Breast epithelium (tissue), 4 donors: ENCODE results near the gene DUSP3. TPM values are rescaled to one million over a fixed set of nuclear protein-coding genes. Genes with fewer than 3 reads are reported as not detected.
A peak's percentile ranks its signal among the peaks of the same experiment; 100 is the strongest.

Experiments
- DNase-seq, 2 donors: peaks; one replicate each; pipeline ENCODE4 v3.0.0-alpha.2; 2019; ENCODE audit warnings: low spot score in 2 of 2
- H3K27ac ChIP-seq, 2 donors: fragments of 200-600 bp; sonication (generic) in 1 of 2; one replicate each; pipeline ENCODE4 v1.5.1; 2016 to 2019; ENCODE audit warnings: mild to moderate bottlenecking in 1 of 2
- H3K27me3 ChIP-seq, 2 donors: fragments of 200-600 bp; sonication (generic) in 1 of 2; one replicate each; pipeline versions ENCODE4 v1.5.1 to v1.6.0; 2017 to 2019; ENCODE audit warnings: control low read depth in 1 of 2, mild to moderate bottlenecking in 1 of 2
- H3K36me3 ChIP-seq: fragments of 200-600 bp; one replicate; pipeline ENCODE4 v1.5.1; 2019
- H3K4me1 ChIP-seq, 2 donors: fragments of 200-600 bp; sonication (generic); one replicate each; pipeline ENCODE4 v1.5.1; 2016 to 2019; ENCODE audit warnings: control low read depth in 1 of 2
- H3K4me3 ChIP-seq, 3 donors: fragments of 200-600 bp; sonication (generic); 1 replicate in 2 of 3; 2 replicates in 1 of 3; pipeline ENCODE4 v1.5.1; 2016 to 2019; ENCODE audit warnings: mild to moderate bottlenecking in 3 of 3, moderate library complexity in 2 of 3
- H3K9me3 ChIP-seq, 2 donors: fragments of 200-600 bp; sonication (generic) in 1 of 2; one replicate each; pipeline ENCODE4 v1.5.1; 2016 to 2019; ENCODE audit warnings: control low read depth in 1 of 2
- POLR2A ChIP-seq: fragments of 450-650 bp; IDR thresholded peaks from one replicate; pipeline ENCODE4 v1.6.1; 2016; ENCODE audit warnings: antibody characterized with exemption, mild to moderate bottlenecking, moderate library complexity
- POLR2AphosphoS5 ChIP-seq, 3 donors: sonication (generic); formaldehyde crosslinking; IDR thresholded peaks; one replicate each; pipeline ENCODE4 v1.6.1; 2017; ENCODE audit warnings: antibody characterized with exemption in 3 of 3
- intact Hi-C: fragments of 100-400 bp; cut with DNase I; formaldehyde crosslinking; loops from one replicate; pipeline ENCODE4 v1.15.1; 2023; ENCODE audit warnings: low total_unique reads
- total RNA-seq, 3 donors: library from RNA; depleted of rRNA; stranded (reverse); fragments of >200 nt; gene quantifications; one replicate each; pipeline ENCODE4 v1.1.0, GENCODE V29; 2016
- TF ChIP-seq, protein P1 (sequence below), 3 donors: fragments of 450-650 bp; IDR thresholded peaks; one replicate each; pipeline ENCODE4 v1.5.1; 2016 to 2017; ENCODE audit warnings: antibody characterized with exemption in 3 of 3, mild to moderate bottlenecking in 3 of 3, moderate library complexity in 3 of 3

DUSP3 gene
- total RNA-seq, 3 donors from 2014 or later: 51.5 to 74.9 (median 62.6) TPM

DNA sequence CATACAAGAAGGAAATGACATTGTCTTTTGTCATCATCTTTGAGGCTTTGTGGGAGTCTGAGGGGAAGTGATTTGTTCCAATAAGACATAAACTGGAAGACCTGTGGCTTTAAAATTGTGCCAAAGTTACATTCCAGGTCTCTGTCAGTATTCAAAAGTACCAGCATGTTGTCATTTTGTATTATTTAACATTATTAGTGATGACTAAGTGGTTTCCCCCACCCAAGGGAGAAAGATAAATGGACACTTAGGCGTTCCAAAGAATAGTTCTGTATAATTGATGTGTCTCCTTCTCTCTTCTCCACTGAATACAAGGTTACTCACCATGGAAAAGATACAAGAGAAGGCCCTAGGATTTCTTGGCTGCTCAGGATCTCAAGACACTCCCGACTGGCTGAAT is 5.3 kb upstream of the DUSP3 start:
- H3K27me3 ChIP-seq: no peaks in the 10 kb centered on the region
- intact Hi-C loops: no loop called here
- no peaks in the 10 kb centered on the region for H3K9me3 ChIP-seq
- H3K27ac ChIP-seq: no peak overlapping the region
- no peak for DNase-seq
- H3K4me3 ChIP-seq: no peak overlapping the region
- H3K36me3 ChIP-seq: no peaks in the 10 kb centered on the region
- no peaks in the 10 kb centered on the region for H3K4me1 ChIP-seq
- TF ChIP-seq, protein P1, sequence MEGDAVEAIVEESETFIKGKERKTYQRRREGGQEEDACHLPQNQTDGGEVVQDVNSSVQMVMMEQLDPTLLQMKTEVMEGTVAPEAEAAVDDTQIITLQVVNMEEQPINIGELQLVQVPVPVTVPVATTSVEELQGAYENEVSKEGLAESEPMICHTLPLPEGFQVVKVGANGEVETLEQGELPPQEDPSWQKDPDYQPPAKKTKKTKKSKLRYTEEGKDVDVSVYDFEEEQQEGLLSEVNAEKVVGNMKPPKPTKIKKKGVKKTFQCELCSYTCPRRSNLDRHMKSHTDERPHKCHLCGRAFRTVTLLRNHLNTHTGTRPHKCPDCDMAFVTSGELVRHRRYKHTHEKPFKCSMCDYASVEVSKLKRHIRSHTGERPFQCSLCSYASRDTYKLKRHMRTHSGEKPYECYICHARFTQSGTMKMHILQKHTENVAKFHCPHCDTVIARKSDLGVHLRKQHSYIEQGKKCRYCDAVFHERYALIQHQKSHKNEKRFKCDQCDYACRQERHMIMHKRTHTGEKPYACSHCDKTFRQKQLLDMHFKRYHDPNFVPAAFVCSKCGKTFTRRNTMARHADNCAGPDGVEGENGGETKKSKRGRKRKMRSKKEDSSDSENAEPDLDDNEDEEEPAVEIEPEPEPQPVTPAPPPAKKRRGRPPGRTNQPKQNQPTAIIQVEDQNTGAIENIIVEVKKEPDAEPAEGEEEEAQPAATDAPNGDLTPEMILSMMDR (IDR thresholded peaks at IDR 0.05): no peak
- no peak for TF ChIP-seq POLR2AphosphoS5 (IDR thresholded peaks at IDR 0.05)
- TF ChIP-seq POLR2A: no peak

GRCh38 chr17:43782913-43783680 is 4.3 kb upstream of the DUSP3 start:
- DNase-seq: no peak
- Histone ChIP-seq H3K9me3 (no peaks in the 10 kb centered on the region), H3K27me3 (no peaks in the 10 kb centered on the region), H3K36me3 (no peaks in the 10 kb centered on the region), H3K4me3 (no peak overlapping the region), H3K4me1 (no peaks in the 10 kb centered on the region), H3K27ac (no peak overlapping the region)
- intact Hi-C loops: no loop called here
- no peak for TF ChIP-seq POLR2A
- TF ChIP-seq, protein P1 (IDR thresholded peaks at IDR 0.05): no peak
- TF ChIP-seq POLR2AphosphoS5 (IDR thresholded peaks at IDR 0.05): no peak

DNA sequence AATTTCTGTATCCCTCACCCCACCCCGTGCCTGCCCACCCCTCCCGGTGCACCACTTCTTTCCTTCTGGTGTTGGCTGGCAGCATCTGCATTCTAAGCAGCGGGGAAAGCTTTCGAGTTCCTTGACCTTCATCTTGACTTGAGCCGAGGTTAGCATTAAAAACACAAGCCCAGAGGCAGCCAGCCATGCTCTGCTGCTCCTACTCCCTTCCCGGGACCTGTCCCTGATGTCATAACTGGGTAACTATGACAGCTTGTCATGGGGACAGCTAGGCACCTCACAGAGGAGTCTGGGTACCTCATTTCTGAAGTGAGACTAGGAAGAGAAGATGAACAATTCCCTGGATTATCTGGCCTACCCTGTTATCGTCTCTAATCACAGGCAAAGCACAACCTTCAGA is 1.4 kb upstream of the DUSP3 start, which contains the start of gene CFAP97D1:
Gene CFAP97D1, plus strand, starts transcription at position 301 of the 400 bp plus-strand sequence. Its CDS starts 28 bp downstream, at position 329.
- intact Hi-C loops: no loop called here
- peak within 1 kb of the TSS; percentile 99 to 100 for H3K27ac ChIP-seq
- H3K27me3 ChIP-seq: no peaks in the 10 kb centered on the region
- TF ChIP-seq POLR2AphosphoS5 (IDR thresholded peaks at IDR 0.05) (no peak), POLR2A (no peak)
- TF ChIP-seq, protein P1 (IDR thresholded peaks at IDR 0.05): no peak
- no peaks in the 10 kb centered on the region for H3K4me1 ChIP-seq
- no peaks in the 10 kb centered on the region for H3K9me3 ChIP-seq
- H3K36me3 ChIP-seq: no peaks in the 10 kb centered on the region
- no peak for DNase-seq
- H3K4me3 ChIP-seq: peak within 1 kb of the TSS; percentile 78 to 97 (median 95)

DNA sequence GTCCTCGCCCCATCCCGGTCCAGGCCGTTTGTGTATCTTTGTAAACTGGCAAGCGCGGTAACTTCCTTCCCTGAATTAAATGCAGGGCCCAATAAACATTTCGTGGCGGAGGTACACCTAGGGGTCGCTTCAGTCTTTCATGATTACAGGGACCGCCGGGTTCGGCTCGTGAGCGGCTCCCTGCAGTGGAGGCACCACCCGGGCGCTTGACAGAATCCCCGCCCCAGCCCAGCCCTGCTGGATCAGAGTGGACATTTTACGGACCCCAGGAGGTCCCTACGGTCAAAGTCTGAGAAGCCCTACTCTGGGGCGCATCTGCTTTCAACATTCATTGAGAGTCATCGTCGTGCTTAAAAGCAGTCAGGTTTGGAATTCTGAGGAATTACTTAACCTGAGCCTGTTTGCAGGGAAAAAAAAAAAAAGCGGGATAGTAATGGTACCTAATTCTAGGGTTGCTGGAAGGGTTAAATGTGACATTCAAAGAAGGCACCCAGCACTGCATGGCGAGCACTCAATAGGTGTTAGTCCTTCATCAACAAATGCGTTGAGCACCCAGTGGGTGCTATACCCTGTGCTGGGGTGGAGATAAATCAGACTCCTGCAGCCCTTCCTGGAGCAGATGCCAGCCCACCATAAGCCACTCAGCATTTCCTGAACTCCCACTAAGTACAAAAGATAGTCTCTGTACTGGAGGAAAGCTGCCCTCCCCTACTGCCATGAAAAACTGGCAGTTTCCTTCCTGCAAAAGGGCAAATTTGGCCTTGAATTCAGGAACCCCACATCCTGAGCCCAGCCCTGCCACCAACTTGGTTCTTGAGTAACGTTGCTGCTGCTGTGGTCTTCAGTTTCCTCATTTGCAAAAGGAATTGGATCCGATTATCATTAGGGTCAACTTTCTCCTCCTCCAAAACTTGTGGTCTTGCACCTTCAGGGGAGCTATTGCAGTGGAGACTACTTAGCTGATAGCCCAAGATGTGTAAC is 658 bp upstream of the DUSP3 start:
- peaks cover 4% of the 10 kb centered on the region for H3K36me3 ChIP-seq

More for the DNA sequence above, 658 bp upstream of the DUSP3 start:
- peak overlapping the region; percentile 99 to 100 for H3K27ac ChIP-seq
- TF ChIP-seq, protein P1 (IDR thresholded peaks at IDR 0.05): no peak
- TF ChIP-seq POLR2AphosphoS5 (IDR thresholded peaks at IDR 0.05) (no peak), POLR2A (no peak)
- no peaks in the 10 kb centered on the region for H3K9me3 ChIP-seq
- no peaks in the 10 kb centered on the region for H3K27me3 ChIP-seq
- intact Hi-C loops: loop anchor here (10.0 kb wide), 1 partner anchor 55 kb away; the partner anchor contains the start of gene MPP3
- peak in 1 of 2 donors; percentile 45 for DNase-seq
- H3K4me3 ChIP-seq: peak overlapping the region; percentile 78 to 97 (median 95)
- no peaks in the 10 kb centered on the region for H3K4me1 ChIP-seq
